ENCODE measurements around the gene KLHDC4.
"Not testable (repeated sequence)": the region's sequence is repeated elsewhere in the genome, so short reads cannot be mapped to it uniquely, and the experiment has no call there.

The KLHDC4 gene

GRCh38 chr16:87742781-87743490, 22.9 kb downstream of the KLHDC4 start:
- DNase-seq (ENCODE audit: low read depth, low spot score) = no peak

DNA sequence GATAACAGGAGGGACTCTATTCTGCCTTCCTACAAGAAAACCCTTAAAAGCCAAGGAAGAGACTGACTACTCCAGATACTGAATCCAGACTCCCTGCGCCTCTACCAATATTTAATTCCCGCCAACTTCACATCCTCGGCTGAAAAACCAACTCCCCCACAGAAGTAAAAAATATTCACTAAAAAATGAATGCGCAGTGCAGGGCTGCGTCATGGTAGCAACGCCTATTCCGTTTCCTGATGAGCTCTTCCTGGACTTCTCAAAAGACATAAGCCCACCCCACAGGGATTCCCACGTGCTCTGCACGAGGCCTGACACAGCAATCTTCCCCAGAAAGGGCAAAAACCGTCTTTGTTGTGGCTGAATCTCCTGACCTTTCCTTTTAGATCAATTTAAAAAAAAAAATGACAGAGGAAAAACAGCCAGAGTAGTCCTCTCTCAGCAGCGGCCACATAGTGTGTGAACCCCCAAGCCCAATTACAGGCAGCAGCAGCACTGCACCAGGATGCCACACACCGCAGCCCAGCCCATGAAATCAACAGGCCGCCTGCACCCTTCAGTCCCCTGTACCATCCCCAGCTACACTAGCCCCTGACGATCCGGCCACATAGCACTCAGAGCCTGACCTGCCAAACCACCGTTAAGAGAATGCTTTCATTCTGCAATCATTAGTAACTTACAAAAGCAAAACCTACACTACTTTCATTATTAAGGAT, 23.9 kb downstream of the KLHDC4 start:
- no peak for DNase-seq (ENCODE audit: low read depth, low spot score)

- DNase-seq (ENCODE audit: low read depth, low spot score) = peak; percentile 18
These were observed 24.8 kb downstream of the KLHDC4 start for GRCh38 chr16:87740909-87741424.

DNA sequence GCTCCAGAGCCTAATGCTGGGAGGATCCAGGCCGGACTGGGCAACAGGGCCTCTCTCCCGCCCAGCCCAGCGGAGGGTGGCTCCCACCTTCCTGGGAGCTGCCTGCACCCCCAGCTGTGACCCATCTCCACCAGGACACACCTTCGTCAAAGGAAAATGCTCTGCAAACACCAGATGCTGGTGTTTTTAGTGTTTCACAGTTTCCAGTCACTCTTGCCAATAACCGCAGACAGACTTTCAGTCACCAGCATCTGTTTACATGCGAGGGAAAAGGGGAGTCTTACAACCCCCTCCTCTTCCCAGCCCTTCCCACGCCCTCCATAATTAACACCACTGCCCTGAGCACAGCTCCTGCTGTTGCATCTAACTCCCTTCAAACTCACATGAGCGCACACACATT, 25.3 kb downstream of the KLHDC4 start:
- no peak for DNase-seq (ENCODE audit: low read depth, low spot score)

DNA sequence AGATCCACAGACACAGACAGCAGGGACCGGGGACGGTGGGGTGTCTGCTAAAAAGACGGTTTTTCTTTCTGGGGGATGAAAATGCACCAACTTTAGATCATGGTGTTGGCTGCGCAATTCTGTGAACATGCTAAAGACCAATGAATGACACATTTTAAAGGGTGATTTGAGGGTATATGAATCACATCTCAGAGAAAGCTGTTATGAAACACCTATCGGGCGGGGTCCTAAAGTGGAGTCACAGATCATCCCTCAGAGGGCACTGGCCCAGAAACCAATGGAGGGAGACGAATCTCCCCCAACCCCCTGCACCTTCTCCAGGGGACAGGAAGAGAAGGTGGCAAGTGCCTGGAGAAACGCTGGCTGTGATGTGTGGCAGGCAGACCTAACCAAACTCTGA, 26.0 kb downstream of the KLHDC4 start:
- no peak for DNase-seq (ENCODE audit: low read depth, low spot score)

GRCh38 chr16:87736008-87736382, 29.8 kb downstream of the KLHDC4 start:
- no peak for DNase-seq (ENCODE audit: low read depth, low spot score)

- peak; percentile 8 for DNase-seq (ENCODE audit: low read depth, low spot score)
These were observed 30.3 kb downstream of the KLHDC4 start for GRCh38 chr16:87735270-87736007.

DNA sequence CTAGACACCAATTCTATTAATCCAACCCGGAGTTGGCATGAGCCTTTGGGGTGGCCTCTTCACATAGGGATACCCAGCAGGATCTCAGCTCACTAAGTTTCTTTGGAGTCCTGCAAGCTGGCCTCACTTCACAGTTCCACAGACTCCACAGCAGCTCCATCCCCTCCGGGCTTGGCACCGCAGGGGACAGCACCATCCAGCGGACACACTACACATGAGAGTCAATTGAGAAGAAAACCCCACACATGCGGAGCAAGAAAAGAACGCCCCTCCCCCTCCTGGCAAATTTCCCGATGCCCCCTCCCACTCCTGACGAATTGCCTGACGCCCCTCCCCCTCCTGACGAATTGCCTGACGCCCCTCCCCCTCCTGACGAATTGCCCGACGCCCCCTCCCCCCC, 31.1 kb downstream of the KLHDC4 start:
- peak; percentile 64 for DNase-seq (ENCODE audit: low read depth, low spot score)

DNA sequence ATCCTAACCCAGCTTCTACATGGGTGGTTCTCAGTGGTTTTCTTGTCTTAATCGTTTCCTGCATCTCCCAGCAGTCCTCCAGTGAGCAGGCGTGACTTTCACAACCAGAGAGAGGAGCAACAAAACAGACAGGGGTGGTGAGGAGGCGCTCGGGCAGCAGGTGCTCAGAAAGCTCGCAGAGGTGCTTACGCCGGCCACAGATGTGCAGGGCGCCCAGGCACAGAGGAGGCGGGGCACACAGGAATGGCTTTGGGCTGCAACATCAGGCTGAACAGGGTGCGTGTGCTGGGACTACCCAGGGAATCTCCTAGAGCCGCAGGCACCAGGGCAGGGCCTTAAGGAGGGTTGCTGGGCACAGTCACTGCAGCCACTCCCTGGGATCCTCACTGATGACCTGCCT, 32.6 kb downstream of the KLHDC4 start:
- DNase-seq (ENCODE audit: low read depth, low spot score) = no peak

GRCh38 chr16:87731607-87732006, 34.2 kb downstream of the KLHDC4 start:
- DNase-seq (ENCODE audit: low read depth, low spot score) = no peak

GRCh38 chr16:87729266-87729954, 36.4 kb downstream of the KLHDC4 start:
- no peak for DNase-seq (ENCODE audit: low read depth, low spot score)

GRCh38 chr16:87728026-87728425, 37.8 kb downstream of the KLHDC4 start:
- no peak for DNase-seq (ENCODE audit: low read depth, low spot score)

GRCh38 chr16:87727346-87727745, 38.4 kb downstream of the KLHDC4 start:
- no peak for DNase-seq (ENCODE audit: low read depth, low spot score)

DNA sequence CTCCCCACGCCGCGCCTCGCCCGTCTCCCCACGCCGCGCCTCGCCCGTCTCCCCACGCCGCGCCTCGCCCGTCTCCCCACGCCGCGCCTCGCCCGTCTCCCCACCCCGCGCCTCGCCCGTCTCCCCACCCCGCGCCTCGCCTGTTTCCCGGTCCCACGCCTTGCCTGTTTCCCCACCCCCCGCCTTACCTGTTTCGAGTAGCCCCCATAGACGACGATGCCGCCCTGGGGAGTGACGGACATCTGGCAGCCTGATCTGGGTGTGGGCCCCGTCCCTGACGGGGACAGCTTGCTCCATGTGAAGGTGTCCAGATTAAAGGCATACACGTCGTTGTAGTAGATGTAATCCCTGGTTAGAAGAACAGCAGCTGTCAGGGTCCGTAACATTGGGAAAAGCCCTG, 39.2 kb downstream of the KLHDC4 start:
- DNase-seq (ENCODE audit: low read depth, low spot score) = not testable (repeated sequence)

DNA sequence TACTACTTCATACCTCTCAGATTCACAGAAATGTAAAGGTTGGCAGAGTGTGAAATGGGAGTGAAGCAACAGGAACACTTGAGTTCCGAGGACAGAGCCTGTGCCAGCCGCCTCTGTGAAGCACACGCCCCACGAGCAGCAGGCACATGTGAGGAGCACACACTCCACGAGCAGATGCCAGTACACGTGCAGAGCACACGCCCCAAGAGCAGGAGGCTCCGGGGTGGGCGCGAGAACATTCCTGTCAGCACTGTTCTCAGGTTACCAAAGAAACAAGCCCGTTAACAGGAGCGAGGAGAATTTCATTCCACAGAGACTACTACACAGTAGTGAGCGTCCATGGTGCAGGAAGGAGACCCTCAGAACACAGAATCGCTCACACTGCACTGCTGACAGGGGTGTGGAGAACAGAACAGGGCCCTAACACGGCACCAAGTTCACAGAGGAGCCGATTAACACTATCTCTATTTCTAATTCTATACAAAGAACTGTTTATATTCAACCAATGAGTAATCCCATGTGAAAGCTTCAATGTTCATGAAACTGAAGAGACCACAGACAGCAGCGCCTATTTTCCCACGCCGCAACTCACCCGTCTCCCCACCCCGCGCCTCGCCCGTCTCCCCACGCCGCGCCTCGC, 40.1 kb downstream of the KLHDC4 start:
- DNase-seq (ENCODE audit: low read depth, low spot score) = peak; percentile 55

- DNase-seq (ENCODE audit: low read depth, low spot score) = no peak
These were observed 41.1 kb downstream of the KLHDC4 start for GRCh38 chr16:87724490-87725291.

DNA sequence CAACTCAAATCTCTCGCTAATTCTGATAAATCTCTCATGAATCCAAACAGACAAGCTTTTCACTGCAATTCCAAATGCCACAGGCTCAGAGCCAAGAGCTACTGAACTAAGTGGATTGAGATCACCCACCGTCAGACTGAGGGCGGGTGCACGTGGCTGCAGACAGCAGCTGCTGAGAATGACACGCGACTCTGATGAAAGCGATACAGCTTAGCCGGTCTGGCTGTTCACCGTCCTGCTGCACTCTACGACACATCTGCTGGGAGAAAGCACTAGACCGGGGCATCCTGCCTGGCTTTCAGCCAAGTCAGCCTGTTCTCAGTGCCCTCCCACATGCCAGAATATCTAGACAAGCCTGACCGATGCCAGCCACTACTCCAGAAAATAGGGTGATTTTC, 42.6 kb downstream of the KLHDC4 start:
- DNase-seq (ENCODE audit: low read depth, low spot score) = no peak

DNA sequence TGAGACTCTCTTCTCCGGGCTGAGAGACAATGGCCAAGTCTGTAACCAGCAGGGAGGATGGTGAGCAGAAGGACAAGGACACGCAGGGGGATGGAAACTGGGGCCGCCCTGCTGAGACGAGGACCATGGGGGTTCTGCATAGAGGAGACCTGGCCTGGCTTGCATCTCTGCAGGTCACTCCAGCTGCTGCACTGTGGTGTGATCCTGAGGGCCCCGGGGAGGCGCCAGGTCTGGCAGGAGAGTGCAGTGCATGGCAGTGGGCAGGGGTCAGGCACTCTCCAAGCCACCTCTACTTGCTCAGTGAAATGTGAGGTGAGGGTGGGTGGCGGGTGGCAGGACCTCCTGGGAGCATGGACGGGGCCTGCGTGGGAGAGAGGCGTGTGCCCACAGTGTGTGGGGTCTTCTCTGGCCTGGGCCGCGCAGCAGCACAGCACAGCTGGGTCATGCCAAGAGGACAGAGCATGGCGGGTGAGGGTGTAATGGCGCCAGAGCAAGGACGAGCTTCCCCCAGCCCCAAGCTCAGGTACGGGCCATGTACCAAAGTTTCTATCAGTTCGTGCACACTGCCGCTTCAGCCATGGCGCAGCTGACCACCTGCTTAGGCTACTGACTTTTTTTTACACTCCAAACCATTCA, 43.1 kb downstream of the KLHDC4 start:
- no peak for DNase-seq (ENCODE audit: low read depth, low spot score)

DNA sequence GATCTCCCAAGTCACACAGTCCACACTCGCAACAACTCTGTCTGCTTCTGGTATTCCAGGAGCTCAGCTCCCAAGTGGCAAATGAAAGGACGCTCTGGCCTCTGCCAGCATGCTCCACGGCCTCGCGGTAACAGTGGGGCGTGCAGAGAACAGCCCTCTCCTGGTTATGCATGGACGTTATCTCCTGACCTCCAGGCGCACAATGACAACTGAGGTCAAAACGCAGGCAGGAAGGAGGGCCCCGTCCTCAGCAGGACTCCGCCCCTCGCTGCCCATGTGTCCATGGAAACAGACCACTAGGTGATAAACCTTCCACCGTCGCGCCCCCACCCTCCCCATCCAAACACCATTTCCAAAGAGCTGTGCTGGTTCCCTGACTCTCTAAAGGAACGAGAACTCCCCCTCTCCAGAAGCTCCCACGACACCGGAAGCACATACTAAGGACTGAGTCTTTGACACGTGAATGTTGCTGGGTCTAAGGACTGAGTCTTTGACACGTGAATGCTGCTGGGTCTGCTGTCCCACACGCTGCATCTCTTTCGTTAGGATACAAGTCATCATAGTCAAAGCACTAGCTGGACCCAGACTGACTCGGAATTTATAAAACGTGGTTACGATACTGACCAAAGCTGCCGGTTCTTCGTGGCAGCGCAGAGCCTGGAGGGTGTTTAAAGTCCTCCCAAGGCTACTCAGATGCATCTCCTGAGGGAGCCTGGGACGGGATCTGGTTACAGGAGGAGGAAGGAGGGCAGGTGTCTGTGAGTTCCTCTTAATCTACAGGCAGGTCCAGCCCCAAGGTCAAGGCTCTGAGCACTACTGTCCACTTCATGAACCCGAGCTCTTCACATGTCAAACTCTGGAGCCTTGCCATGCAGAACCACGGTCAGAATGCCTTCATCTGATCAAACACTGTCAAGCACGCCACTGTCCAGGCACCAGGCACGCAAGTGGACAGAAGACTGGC, 43.9 kb downstream of the KLHDC4 start:
- DNase-seq (ENCODE audit: low read depth, low spot score) = no peak

Data from ELF-1 (cell line).